AG04450 (cell line): ENCODE measurements around the gene FNBP1. TPM values are rescaled to one million over a fixed set of nuclear protein-coding genes. Genes with fewer than 3 reads are reported as not detected.

Experiments used
- CTCF ChIA-PET: fragments of 300-600, 350-600 bp; formaldehyde crosslinking; extraction: SDS; loops from one replicate; lab custom pipeline; 2022; ENCODE audit warnings: antibody characterized with exemption, inconsistent platforms; lab: Charles Lee
- POLR2A ChIA-PET: fragments of 350-600 bp; formaldehyde crosslinking; extraction: SDS; loops from one replicate; lab custom pipeline; 2021; ENCODE audit warnings: antibody characterized with exemption, inconsistent platforms; lab: Yijun Ruan, JAX
- DNase-seq: peaks from one replicate; pipeline ENCODE4 v3.0.0-alpha.2; 2011; ENCODE audit warnings: low read depth, low spot score
- H3K27ac ChIP-seq: one replicate; pipeline ENCODE4 v1.5.1; 2012; ENCODE audit warnings: low read depth, low read length, control low read depth
- H3K27me3 ChIP-seq: one replicate; pipeline ENCODE4 v1.6.0; 2012; ENCODE audit warnings: low read length; ENCODE audit not compliant: control insufficient read depth, insufficient read depth
- H3K4me3 ChIP-seq: 2 replicates; pipeline ENCODE4 v1.5.1; 2011; ENCODE audit warnings: mild to moderate bottlenecking, low read depth, low read length, control low read depth
- H3K9me3 ChIP-seq: 2 replicates; pipeline ENCODE4 v1.5.1; 2012; ENCODE audit warnings: low read length; ENCODE audit not compliant: control insufficient read depth, insufficient read depth
- polyA plus RNA-seq: library from polyadenylated mRNA; depleted of rRNA; stranded (reverse); fragments of >200 nt; gene quantifications from 2 replicates; pipeline ENCODE4 v1.2.3, GENCODE V29; 2011
- TF ChIP-seq, protein P1 (sequence below): IDR thresholded peaks from 2 replicates; pipeline ENCODE4 v1.5.1; 2011; ENCODE audit warnings: low read depth, low read length, control low read depth, inconsistent platforms

FNBP1 gene
- polyA plus RNA-seq, 1 experiment, result 22.3 TPM

DNA sequence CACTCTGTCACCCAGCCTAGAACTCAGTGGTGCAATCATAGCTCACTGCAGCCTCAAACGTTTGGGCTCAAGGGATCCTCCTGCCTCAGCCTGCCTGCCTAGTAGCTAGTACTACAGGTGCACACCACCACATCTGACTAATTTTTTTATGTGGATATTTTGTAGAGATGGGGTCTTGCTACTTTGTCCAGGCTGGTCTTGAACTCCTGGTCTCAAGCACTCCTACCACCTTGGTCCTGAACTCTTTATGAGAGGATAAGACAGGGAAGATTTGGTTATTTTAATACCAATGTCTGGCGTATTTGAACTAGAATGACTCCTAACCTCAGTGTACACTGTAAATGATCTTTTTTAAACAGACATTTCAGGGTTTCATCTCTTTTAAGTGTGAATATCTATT, 19.8 kb upstream of the FNBP1 start:
- CTCF ChIA-PET, result no interaction called here

DNA sequence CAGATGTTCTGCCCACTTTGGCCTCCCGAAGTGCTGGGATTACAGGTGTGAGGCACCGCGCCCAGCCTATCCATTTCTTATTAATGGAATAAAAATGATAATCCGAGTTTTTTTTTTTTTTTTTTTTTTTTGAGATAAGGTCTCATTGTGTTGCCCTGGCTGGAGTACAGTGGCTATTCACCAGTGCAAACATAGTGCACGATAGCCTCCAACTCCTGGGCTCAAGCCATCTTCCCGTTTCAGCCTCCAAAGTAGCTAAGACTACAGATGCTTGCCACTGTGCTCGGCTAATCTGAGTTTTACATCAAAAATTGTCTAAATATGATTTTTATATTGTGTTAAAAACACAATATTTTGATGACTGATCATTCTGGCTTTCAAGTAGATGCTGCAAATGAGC, 17.3 kb upstream of the FNBP1 start:
- ChIA-PET POLR2A (interaction anchor here (0.7 kb wide), 1 partner anchor 21 kb away, joined by 4 read pairs; no protein-coding TSS in a partner anchor), CTCF (no interaction called here)
- no peak for DNase-seq

More for the DNA sequence above, 19.8 kb upstream of the FNBP1 start:
- no peak overlapping the region for H3K4me3 ChIP-seq
- TF ChIP-seq, protein P1, sequence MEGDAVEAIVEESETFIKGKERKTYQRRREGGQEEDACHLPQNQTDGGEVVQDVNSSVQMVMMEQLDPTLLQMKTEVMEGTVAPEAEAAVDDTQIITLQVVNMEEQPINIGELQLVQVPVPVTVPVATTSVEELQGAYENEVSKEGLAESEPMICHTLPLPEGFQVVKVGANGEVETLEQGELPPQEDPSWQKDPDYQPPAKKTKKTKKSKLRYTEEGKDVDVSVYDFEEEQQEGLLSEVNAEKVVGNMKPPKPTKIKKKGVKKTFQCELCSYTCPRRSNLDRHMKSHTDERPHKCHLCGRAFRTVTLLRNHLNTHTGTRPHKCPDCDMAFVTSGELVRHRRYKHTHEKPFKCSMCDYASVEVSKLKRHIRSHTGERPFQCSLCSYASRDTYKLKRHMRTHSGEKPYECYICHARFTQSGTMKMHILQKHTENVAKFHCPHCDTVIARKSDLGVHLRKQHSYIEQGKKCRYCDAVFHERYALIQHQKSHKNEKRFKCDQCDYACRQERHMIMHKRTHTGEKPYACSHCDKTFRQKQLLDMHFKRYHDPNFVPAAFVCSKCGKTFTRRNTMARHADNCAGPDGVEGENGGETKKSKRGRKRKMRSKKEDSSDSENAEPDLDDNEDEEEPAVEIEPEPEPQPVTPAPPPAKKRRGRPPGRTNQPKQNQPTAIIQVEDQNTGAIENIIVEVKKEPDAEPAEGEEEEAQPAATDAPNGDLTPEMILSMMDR, result no peak
- POLR2A ChIA-PET, result interaction anchor here (0.7 kb wide), 1 partner anchor 127 kb away, joined by 3 read pairs; no protein-coding TSS in a partner anchor
- DNase-seq, result no peak
- no peaks in the 10 kb centered on the region for H3K9me3 ChIP-seq
- H3K27ac ChIP-seq, result no peak overlapping the region
- H3K27me3 ChIP-seq, result no peaks in the 10 kb centered on the region

DNA sequence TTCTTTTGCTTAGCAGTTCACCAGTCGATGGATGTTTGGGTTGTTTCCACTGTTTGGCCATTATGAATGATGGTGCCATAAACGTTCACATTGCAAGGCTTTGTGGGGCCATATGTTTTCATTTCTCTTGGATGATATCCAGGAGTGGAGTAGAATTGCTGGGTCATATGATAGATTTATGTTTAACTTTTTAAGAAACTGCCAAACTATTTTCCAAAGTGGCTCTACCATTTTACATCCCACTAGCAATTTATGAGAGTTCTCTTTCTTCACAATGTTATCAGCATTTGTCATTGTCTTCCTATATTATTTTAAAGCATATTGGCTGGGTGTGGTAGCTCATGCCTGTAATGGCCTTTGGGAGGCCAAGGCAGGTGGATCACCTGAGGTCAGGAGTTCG, 15.9 kb upstream of the FNBP1 start:
- no peak overlapping the region for H3K27ac ChIP-seq
- TF ChIP-seq, protein P1, result no peak
- H3K27me3 ChIP-seq, result no peaks in the 10 kb centered on the region
- no peak for DNase-seq
- POLR2A ChIA-PET, result no interaction called here
- no peak overlapping the region for H3K4me3 ChIP-seq
- CTCF ChIA-PET, result no interaction called here
- no peaks in the 10 kb centered on the region for H3K9me3 ChIP-seq

More for the DNA sequence above, 17.3 kb upstream of the FNBP1 start:
- Histone ChIP-seq H3K27ac (no peak overlapping the region), H3K9me3 (no peaks in the 10 kb centered on the region), H3K4me3 (no peak overlapping the region), H3K27me3 (no peaks in the 10 kb centered on the region)
- TF ChIP-seq, protein P1, result no peak

DNA sequence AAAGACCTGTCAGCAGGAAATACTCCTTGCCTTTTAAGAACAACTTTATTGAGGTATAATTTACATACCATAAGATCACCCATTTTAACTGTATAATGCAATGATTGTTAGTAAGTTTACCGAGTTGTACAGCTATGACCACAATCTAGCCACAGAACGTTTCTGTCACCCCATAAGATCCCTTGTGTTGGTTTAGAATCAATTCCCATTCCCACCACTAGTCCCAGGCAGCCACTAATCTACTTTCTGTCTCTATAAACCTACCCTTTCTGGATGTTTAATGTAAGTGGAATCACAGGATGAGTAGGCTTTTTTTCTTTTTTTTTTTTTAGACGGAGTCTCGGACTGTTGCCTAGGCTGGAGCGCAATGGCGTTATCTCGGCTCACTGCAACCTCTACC, 15.2 kb upstream of the FNBP1 start:
- CTCF ChIA-PET, result interaction anchor here (0.5 to 0.6 kb wide), 3 partner anchors 62 to 192 kb away, joined by 3 to 4 read pairs (median 3); no protein-coding TSS in a partner anchor
- no peak for DNase-seq
- TF ChIP-seq, protein P1, result peak; percentile 39
- Histone ChIP-seq H3K9me3 (no peaks in the 10 kb centered on the region; the same call in 1 of the 2 replicates), H3K27ac (no peak overlapping the region), H3K27me3 (no peaks in the 10 kb centered on the region), H3K4me3 (no peak overlapping the region)
- POLR2A ChIA-PET, result no interaction called here

DNA sequence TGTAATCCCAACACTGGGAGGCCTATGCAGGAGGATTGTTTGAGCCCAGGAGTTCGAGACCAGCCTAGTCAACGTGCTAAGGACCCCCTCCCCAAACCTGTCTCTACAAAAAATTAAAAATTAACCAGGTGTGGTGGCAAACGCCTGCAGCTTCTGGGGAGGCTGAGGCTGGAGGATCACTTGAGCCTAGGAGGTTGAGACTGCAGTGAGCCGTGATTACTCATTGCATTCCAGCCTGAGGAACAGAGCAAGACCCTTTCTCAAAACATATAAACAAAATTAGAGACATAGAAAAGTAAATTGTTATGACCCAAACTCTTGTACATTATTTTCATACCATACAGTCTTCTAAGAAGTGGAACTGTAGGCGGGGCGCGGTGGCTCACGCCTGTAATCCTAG, 11.8 kb upstream of the FNBP1 start:
- POLR2A ChIA-PET, result no interaction called here
- TF ChIP-seq, protein P1, result no peak
- no peak for DNase-seq
- Histone ChIP-seq H3K9me3 (no peaks in the 10 kb centered on the region; the same call in 1 of the 2 replicates), H3K4me3 (peak overlapping the region; percentile 83), H3K27me3 (no peaks in the 10 kb centered on the region), H3K27ac (no peak overlapping the region)
- CTCF ChIA-PET, result no interaction called here
